Transverse colon (tissue), 4 donors: ENCODE data around the gene LEFTY1. TPM values are rescaled to one million over a fixed set of nuclear protein-coding genes. Genes with fewer than 3 reads are reported as not detected.

Experiments used
- small RNA-seq, 4 donors: library from RNA; depleted of rRNA; stranded (forward); fragments of <200 nt; gene quantifications; one replicate each; pipeline ENCODE3, GENCODE V24; 2016
- total RNA-seq, 4 donors: library from RNA; depleted of rRNA; stranded (reverse); fragments of >200 nt; gene quantifications; one replicate each; pipeline ENCODE4 v1.1.0, GENCODE V29; 2016

Gene LEFTY1
- total RNA-seq, 4 donors from 2014 or later: 86.0 to 320 (median 214) TPM

Small RNA genes lying within 50 kb of the gene (small RNA-seq; reads per million reads assigned to genes)
- gene AL117348.1: 0 reads per million in 4 donors

Other genes starting within 250 kb of the LEFTY1 start
- 100 to 1,000 TPM in 1 of 4 donors, 10 to 100 TPM in 3; 14.7 to 140 (median 33.9) TPM for gene ENAH, start 236.0 kb downstream of the LEFTY1 start, total RNA-seq
- gene SRP9, start 111.3 kb downstream of the LEFTY1 start, total RNA-seq: 100 to 1,000 TPM in 2 of 4 donors, 10 to 100 TPM in 2; 42.3 to 208 (median 117) TPM
- gene EPHX1, start 79.0 kb downstream of the LEFTY1 start, total RNA-seq: 100 to 1,000 TPM in 1 of 4 donors, 10 to 100 TPM in 3; 56.9 to 114 (median 90.6) TPM
- 100 to 1,000 TPM; 104 to 256 (median 180) TPM for gene TMEM63A, start 6.8 kb downstream of the LEFTY1 start, total RNA-seq
- 10 to 100 TPM; 26.5 to 40.6 (median 32.2) TPM for gene PYCR2, start 35.1 kb upstream of the LEFTY1 start, total RNA-seq
- 10 to 100 TPM in 2 of 4 donors, under 1 TPM in 1, not detected in 1; 0.55 to 28.7 (median 24.5) TPM for gene LEFTY2, start 52.1 kb upstream of the LEFTY1 start, total RNA-seq
- gene SDE2, start 110.2 kb upstream of the LEFTY1 start, total RNA-seq: 10 to 100 TPM in 2 of 4 donors, 1 to 10 TPM in 2; 4.4 to 19.2 (median 13.2) TPM
- gene H3-3A, start 173.6 kb upstream of the LEFTY1 start, total RNA-seq: 100 to 1,000 TPM; 128 to 557 (median 501) TPM